Left ventricle myocardium superior (tissue), 1 donor: ENCODE measurements around the gene LPGAT1. TPM values are rescaled to one million over a fixed set of nuclear protein-coding genes. Genes with fewer than 3 reads are reported as not detected.
A peak's percentile ranks its signal among the peaks of the same experiment; 100 is the strongest.
"Not testable (repeated sequence)": the region's sequence is repeated elsewhere in the genome, so short reads cannot be mapped to it uniquely, and the experiment has no call there.

ENCODE experiments used
- ATAC-seq: fragments of 200-7000 bp; cut with Tn5 transposase; one replicate; pipeline ENCODE4 v1.9.1; 2020; ENCODE audit warnings: mild to moderate bottlenecking, moderate library complexity
- DNase-seq: peaks from one replicate; pipeline ENCODE4 v3.0.0-alpha.2; 2020
- intact Hi-C: fragments of 100-400 bp; cut with micrococcal nuclease; formaldehyde crosslinking; loops from one replicate; pipeline ENCODE4 v1.11.0; 2022
- total RNA-seq: library from RNA; stranded (reverse); fragmentation: NEBNext Ultra II Directional; extraction: Animal tissue kit (Norgen Biotek cat#: 25700); gene quantifications from one replicate; pipeline ENCODE4 v1.2.1, GENCODE V29; 2021
- donor health status: DM: no; HTN: yes; CAD: no; lungs with severe emphysema.

LPGAT1 gene
- total RNA-seq, 1 donor from 2014 or later: 25.0 TPM

DNA sequence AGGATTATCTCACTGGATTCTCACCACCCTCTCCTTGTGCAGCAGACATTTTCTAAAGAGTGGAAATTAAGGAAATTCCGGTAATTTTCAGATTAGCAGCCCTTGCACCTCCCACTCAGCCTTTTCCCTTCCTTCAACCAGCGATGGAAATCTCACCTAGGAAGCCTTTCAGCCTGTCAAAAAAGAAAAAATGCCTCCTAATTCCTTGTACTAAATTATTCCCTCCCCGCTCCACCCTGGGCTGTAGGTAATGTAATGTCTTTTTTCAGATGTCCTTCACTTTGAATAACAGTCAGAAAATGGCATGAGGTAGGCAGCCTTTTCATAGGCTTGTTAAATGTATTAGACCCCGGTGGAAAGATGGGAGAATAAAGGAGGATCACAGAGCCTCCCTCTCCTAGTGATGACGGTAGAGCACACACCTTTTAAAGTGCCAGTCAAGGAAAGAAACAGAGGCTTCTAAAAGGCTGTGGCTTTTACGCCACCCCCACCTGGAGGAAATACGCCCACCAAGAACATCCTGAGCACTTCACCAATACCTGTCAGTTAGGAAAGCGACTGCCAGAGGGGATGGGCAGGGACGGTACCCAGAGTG is 92.4 kb downstream of the LPGAT1 start:
- DNase-seq: no peak
- ATAC-seq: no peak
- intact Hi-C loops: no loop called here

DNA sequence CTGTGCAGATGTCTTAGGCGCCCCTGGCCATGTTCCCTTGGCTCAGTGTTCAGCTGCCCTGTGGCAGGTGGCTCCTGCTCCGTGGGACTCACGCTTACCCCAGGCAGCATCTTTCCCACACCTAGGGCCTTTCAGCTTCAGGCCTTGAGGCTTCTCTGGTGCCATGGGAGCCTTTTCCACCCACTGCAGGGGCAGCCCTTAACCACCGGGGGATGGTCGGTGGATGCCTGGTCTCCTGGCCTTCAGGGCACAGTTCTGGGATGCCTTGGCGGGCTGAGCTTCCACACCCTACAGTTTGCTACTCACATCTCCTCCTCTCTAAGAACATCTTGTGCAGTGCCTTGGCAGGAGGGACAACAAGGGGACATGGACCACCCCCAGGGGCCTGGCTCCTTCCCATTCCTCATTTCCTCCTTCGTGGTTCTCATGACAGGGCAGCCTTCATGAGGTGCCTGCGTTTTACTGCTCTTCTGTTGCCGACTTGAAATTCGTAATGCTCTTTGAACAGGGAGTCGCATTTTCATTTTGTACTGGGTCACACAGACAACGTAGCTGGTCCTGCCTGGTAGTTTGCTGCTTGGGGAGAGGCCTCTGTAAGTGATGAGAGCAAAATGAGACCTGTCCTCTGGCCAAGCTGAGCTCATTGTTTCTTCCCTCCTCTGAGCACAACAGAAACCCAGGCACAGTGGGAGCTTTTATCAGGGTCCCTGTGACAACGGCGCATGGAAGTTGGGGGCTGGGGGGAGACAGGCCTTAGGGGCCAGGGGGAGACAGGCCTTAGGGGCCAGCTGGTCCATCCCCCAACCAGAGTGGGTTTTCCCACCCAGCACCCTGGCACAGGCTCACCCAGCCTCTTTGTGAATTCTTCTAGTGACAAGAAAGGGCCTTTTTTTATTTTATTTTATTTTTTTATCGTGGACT is 93.2 kb downstream of the LPGAT1 start:
- DNase-seq (no peak), ATAC-seq (no peak)
- intact Hi-C loops: no loop called here

DNA sequence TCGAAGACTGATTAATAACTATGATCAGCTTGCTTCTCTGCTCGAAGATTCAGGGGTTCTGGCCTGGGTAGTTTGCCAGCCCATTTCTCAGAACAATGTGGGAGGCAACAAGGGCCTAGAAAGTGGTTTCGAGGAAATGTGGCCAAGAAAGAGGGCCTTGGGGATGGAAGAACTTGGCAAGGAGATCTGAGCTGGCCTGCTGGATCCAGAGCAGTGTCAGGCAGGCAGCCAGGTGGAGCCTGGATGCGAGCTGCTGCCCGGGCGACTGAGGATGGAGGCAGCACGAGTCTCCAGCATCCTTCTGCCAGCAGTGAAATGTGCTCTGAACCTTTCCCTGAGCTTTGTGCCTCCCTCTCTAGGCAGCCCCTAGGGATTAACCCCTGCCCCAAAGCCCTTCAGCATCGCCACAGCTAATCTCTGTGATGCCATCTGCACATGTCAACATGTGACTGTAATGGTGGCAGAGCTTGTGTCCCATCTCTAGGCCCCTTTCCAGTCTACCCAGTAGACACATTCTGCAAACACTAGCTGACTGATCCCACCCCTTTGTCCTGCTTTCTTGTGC is 94.1 kb downstream of the LPGAT1 start:
- ATAC-seq (no peak), DNase-seq (no peak)
- intact Hi-C loops: no loop called here

DNA sequence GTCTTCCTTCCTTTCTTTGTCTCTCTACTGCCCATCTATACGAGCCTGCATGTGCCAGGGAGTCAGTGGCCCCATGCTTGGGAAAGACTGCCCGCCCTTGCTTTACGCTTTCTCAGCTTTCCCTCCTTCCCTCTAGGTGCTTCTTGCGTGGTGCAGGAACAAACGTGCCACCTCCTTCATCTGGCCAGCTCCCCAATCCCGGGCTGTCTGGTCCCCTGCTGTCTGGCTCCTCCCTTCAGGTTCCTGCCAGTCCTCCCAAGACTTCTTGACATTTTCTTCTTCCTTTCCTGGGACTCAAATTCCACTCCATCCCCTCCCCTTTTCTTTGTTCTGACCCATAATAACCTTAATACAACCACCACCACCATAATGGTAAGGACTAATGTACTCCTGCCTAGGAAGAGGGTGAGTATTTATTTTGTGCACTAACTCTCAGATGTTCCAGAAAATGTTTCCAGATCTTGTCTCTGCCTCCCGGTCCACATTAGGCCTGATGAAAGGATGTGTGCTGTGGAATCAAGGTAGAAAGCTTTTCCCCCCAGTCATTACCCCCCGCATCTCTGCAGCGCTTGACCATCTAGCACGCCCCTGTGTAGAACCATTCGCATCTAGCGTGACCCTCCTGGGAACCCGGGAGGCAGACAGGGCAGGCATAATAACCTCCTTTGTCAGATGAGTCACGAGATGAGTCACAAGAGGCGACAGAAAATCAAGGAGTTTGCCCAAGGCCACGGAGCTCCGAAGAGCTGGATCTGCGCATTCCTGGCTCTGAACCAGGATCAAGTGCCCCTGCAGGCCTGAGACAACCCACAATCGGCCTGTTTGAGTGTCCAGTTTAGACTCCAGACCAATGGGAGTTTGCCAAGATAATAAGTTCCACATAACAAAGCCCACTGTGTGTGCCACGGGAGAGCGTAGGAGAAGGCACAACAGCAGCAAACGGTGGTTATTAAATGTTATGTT is 95.1 kb downstream of the LPGAT1 start:
- ATAC-seq (peak; percentile 41), DNase-seq (no peak)
- intact Hi-C loops: no loop called here

DNA sequence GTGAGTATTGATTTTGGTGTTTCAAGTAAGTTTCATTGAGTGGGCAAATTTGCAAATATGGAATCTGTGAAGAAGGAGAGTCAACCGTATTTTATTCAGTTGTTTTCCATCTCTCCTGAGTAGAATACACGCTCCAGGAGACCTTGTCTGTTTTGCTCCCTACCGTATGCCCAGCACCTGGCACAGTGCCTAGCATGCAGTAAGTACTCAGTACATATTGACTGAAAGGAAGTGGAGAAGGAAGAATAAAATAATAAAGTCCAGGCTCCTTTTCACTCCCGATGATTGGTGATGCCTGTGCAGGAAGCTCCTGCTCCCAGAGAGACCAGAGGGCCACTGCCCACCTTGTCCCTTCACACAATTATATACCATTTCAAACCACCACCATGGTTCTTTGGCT is 95.8 kb downstream of the LPGAT1 start:
- no peak for ATAC-seq
- DNase-seq: no peak
- intact Hi-C loops: no loop called here

DNA sequence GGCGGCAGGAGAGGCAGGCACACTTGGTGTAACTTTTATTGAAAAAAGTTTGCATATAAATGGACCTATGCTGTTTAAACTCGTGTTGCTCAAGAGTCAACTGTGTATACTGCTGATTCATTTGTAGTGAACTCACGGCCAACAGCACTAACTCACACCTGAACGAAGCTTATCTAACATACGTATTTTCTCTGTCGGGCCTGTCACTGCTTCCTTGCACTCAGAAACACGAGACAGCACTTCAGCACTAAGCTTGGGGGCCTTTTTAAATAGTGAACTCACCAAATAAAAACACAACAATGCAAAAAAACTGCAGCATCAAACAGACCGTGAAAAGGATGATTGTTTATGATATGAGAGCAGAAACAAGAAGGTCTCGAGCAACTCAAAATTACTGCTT is 96.2 kb downstream of the LPGAT1 start:
- no peak for DNase-seq
- intact Hi-C loops: no loop called here
- no peak for ATAC-seq

DNA sequence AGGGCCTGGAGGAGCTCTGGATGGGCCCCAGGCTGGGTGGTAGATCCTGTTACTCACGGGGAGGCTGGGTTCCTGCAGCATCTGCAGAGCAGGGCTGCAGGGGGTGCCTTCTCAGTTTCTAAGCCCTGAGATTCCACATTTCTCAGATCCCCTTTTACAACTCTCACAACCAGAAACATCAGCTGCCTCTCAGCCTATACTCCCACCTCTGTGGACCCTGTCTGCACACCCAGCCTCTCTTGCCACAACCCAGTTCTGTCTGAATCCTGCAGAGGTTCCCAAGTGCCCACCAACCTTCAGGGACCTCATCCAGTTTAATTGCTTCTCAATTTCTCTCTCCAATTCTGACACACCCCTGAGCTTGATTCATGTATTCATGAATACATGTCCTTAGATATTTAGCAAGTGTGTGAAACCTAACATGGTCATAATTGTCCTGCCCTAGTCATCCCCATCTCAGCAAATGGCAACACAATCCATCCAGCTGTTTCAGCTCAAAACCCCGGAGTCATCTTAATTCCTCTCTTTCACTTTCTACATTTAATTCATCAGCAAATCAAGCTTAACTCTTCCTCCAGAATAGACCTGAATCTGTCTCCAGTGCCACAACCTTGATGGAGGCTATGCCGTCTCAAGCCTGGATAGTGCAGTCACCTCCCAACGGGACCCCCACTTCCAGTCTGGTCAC is 98.1 kb downstream of the LPGAT1 start:
- intact Hi-C loops: no loop called here
- DNase-seq (no peak), ATAC-seq (no peak)

DNA sequence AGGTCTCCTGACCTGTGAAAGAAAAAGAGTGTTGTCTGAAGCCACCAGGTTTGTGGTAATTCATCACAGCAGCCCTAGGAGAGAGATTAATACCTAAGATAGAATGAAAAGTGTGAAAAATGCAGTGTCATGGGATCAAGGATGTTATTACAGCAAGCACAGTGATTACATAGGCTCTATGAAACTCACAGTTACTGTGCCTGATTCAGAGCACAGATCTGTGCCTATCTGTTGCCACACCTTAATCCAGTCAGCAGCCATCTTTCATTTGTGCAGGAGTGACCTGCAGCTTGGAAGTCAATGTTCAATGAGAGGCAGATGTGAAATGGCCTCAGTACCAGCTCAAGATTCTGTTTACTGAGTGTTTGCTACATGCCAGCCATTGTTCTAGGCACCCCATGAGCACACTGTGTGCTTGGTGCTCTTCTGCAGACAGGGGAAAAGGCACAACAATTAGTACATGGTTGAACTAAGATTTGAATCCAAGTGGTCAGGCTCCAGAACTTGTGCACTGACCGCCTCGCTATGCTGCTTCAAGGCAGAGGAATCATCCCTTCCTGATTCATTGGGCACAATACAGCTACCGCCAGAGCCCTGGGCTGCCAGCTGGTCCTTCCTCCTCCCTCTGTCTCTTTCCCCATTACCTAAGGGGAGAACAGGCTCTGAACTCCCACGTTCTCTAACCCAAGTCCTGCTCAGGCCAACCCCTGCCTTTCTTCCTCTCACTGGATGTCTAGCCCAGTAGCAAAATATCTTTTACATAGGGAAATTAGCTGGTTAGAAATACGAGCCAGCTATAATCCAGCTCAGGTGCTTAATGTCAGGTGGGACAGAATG is 98.9 kb downstream of the LPGAT1 start:
- intact Hi-C loops: no loop called here
- DNase-seq (no peak), ATAC-seq (no peak)

DNA sequence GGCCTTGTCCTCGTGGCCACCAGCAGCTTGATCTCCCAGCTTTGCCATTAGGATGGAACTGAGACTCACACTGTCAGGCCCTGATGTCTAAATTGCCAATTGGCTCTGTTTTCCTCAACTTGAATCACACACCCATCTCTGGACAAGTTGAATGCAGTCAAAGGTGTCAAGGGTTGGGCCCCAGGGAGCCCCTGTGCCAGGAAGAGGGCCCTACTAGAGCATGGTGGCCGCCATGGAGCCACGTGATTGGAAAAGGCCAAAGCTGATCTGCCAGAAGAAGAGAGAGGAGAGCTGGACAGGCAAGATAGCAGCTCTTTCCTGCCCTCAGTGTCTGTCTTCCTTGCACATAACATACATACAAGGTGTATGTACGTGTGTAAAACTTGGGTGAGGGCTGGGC is 100.2 kb downstream of the LPGAT1 start:
- ATAC-seq: no peak
- DNase-seq: no peak

DNA sequence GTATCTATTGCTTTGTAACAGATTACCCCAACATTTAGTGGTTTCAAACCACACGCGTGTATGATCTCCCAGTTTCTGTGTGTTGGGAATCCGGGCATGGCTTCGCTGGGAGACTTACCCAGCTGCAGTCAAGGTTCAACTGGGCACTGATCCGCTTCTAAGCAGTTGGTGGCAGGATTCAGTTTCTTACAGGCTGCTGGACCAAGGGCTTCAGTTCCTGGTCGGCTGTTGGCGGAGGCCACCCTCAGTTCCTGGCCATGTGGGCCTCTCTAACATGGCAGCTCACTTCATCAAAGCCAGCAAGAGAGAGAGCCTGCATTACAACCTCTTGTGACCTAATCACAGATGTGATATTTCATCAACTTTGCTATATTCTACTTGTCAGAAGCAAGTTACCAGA is 101.3 kb downstream of the LPGAT1 start:
- intact Hi-C loops: no loop called here

More for the DNA sequence above, 100.2 kb downstream of the LPGAT1 start:
- intact Hi-C loops: no loop called here

DNA sequence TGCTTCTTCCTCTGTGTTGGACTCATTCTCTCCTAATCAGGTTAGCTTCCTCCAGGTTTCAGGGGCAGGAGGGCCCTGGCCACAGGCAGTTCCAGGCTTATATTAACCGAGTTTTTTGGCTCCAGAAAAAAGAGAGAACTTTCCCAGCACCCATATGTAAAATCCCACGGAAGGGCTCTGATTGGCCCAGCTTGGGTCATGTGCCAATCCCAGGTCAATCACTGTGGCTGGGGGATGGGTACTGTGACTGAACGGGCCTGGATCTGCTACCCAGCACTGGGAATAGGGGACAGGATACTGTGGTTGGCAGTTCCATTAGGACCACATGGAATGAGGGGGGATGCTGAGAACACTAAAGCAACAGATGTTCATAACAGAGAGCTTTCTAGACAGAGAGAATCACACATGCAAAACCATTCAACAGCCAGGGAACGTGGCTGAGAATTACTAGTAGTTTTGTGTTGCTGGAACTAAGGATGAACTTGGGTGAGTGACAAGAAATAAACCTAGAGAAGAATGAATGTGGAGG is 104.0 kb downstream of the LPGAT1 start:
- ATAC-seq (no peak), DNase-seq (no peak)
- intact Hi-C loops: no loop called here

More for the DNA sequence above, 101.3 kb downstream of the LPGAT1 start:
- no peak for DNase-seq
- no peak for ATAC-seq

DNA sequence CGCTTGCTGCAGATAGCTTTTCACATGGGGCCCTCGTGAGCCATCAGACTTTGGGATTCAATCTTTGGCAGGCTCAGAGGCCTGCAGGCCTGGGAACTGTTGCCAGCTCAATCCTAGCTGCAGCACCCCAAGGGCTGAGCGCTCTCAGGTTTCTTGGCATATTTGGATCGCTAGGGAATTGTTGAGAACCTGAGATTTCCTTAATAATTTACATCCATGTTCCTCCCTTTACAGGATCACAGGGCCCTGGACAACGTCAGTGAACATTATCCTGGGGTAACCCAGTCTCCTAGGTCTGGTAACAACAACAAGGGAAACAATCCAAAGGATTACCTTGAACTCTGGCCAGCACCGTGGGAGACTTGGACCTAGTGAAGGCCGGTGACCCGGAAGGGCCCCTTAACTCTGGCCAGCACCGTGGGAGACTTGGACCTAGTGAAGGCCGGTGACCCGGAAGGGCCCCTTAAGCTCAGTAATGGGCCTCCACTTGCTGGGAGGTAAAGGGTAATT is 105.8 kb downstream of the LPGAT1 start:
- ATAC-seq: no peak
- DNase-seq: no peak
- intact Hi-C loops: no loop called here

DNA sequence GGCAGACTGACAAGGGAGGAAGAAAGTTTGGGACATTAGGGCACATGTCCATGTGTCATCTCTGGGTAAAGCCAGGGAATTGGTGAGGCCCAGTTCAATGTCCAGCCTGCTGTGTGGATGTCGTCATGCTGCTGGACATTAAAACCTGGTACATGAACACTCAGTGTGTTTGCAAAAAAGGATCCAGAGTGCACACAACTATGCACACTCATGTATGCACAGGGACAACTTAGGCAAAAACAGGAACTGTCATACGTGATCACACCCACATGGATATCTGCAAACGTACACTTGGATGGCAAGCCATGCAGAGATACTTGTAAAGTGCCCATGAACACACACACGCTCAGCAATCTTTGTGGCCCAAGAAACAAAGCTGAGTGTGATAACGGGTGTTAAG is 107.3 kb downstream of the LPGAT1 start:
- DNase-seq (no peak), ATAC-seq (no peak)
- intact Hi-C loops: no loop called here

DNA sequence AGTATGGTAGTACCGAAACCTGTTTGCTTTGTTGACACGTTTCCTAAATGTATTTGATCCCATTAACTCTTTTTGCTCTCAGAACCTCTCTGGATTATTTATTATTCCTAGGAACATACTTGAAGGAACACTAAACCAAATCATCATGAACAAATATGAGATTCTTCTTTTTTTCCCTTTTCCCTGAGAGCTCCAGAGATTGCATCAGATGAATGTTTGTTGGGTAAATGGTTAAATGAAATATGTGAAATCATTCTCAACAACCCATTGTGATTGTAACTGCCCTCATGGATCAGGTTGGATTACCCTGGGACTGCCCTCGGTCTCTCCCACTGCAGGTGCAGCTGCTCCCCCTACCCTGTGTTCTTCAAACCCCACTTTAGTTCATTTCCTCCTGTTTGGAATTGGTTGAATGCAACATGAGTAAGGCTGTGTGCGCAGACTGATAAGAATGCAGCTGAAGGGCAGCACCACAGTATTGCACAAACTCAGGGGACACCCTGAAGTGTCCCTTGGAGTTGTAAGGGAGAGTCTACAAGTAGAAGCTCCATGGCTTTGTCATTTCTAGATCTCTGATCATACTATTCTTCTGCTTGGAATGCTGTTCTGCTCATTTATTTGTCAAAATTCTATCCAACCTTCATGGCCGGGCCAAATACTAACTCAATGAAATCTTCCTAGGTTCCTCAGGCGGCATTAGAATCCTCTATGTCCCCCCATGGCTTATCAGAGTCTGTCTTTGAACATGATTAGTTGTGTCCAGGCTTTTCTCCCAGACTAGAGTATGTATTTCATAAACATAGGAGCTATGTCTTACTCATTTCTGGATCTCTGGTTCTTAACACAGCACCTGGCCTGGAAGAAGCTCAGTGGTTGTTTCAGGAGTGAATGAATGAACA is 108.0 kb downstream of the LPGAT1 start:
- no peak for DNase-seq
- intact Hi-C loops: no loop called here
- no peak for ATAC-seq

DNA sequence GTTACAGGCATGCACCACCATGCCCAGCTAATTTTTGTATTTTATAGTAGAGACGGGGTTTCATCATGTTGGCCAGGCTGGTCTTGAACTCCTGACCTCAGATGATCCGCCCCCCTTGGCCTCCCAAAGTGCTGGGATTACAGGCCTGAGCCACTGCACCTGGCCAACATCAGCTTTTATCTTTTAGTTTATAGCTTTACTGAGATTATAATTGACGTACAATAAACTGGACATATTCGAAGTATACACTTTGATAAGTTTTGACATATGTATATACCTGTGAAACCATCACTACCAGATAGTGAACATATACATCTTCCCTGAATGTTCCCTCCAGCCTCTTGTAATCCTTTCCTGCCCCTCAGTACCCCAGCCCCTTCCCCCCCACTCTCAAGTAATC is 114.0 kb downstream of the LPGAT1 start:
- ATAC-seq, DNase-seq, intact Hi-C loops: not testable (repeated sequence)

DNA sequence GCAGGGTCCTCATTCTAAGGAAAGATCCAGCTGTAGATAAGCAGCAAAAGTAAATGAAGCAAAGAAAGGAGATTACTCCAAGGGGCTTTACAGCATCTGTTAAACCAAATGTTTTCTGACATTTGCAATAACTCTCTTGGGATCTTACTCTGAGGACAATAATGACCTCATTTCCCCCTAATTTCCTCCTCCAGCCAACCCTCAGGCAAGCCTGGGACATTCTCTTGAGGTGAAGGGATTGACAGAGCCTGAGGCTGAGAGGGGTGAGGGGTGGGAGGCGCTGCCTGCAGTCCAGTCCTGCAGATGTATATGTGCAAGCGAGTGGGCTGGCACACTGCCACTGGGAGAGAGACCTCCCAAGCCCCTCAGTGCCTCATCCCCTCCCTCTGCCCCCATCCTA is 114.6 kb downstream of the LPGAT1 start:
- intact Hi-C loops: no loop called here
- peak; percentile 41 for DNase-seq
- peak; percentile 19 for ATAC-seq

DNA sequence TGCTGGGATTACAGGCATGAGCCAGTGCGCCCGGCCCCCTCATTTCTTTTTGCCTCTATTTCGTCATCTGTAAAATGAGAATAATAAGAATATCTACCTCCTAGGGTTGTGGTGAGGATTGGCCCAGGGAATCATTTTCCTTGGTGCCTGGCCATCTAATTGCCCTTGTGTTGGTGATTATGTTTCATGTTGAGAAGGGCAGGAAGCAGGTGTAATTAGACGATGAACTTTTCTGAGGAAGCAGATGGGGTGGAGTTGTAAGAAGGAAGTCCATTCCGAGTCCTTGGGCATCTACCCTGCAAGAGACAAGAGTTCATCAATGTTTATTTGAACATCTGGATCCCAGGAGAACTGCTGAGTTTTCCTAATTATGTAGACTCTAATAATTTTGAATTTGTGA is 116.4 kb downstream of the LPGAT1 start:
- intact Hi-C loops: no loop called here
- DNase-seq: no peak
- ATAC-seq: no peak
